Hematopoietic multipotent progenitor cell (in vitro differentiated cells): ENCODE measurements around the gene CD4. TPM values are rescaled to one million over a fixed set of nuclear protein-coding genes. Genes with fewer than 3 reads are reported as not detected.

ENCODE experiments used
- DNase-seq, 3 donors: peaks; one replicate each; pipeline ENCODE4 v3.0.0-alpha.2; 2011 to 2015; ENCODE audit warnings: low read depth in 2 of 3, low spot score in 2 of 3
- total RNA-seq: library from RNA; depleted of rRNA; stranded (reverse); fragments of >200 nt; gene quantifications from one replicate; pipeline ENCODE4 v1.2.3, GENCODE V29; 2012

CD4 gene
- total RNA-seq, 1 donor, result 3.8 TPM

- DNase-seq, result no peak
These were observed 19.7 kb downstream of the CD4 start for GRCh38 chr12:6809056-6809455.

GRCh38 chr12:6810758-6811157 is 21.4 kb downstream of the CD4 start:
- DNase-seq, result no peak

GRCh38 chr12:6813363-6813762 is 24.0 kb downstream of the CD4 start:
- no peak for DNase-seq

GRCh38 chr12:6816598-6816997 is 27.3 kb downstream of the CD4 start:
- no peak for DNase-seq

GRCh38 chr12:6817098-6817497 is 27.8 kb downstream of the CD4 start:
- no peak for DNase-seq

GRCh38 chr12:6817662-6818157 is 28.4 kb downstream of the CD4 start:
- no peak for DNase-seq

- DNase-seq, result no peak
These were observed 28.9 kb downstream of the CD4 start for GRCh38 chr12:6818222-6818621.

- DNase-seq, result no peak
These were observed 29.3 kb downstream of the CD4 start for GRCh38 chr12:6818645-6819044.

- no peak for DNase-seq
These were observed 30.0 kb downstream of the CD4 start for GRCh38 chr12:6819106-6820030.

- no peak for DNase-seq
These were observed 30.8 kb downstream of the CD4 start for GRCh38 chr12:6820166-6820565.

GRCh38 chr12:6821591-6822425 is 32.5 kb downstream of the CD4 start, which contains the start of gene GPR162:
TSS of gene GPR162 (plus strand) at chr12:6821821. CDS start at chr12:6823899, 2,078 bp downstream.
- peak in 2 of 3 donors; percentile 24 to 38 for DNase-seq

GRCh38 chr12:6822426-6823135 is 33.3 kb downstream of the CD4 start:
- DNase-seq, result no peak

- DNase-seq, result no peak
These were observed 34.1 kb downstream of the CD4 start for GRCh38 chr12:6823182-6824084.

GRCh38 chr12:6824085-6824775 is 34.9 kb downstream of the CD4 start:
- no peak for DNase-seq

- no peak for DNase-seq
These were observed 35.6 kb downstream of the CD4 start for GRCh38 chr12:6824901-6825381.

- DNase-seq, result peak; percentile 68 to 83 (median 73)
These were observed 36.2 kb downstream of the CD4 start for GRCh38 chr12:6825398-6826124.

GRCh38 chr12:6826125-6826733 is 36.9 kb downstream of the CD4 start:
- no peak for DNase-seq
